Peyer's patch (tissue), 4 donors: ENCODE data around the gene PATE3.

Source experiments
- POLR2A ChIP-seq, 2 donors: fragments of 450-650 bp; IDR thresholded peaks; one replicate each; pipeline ENCODE4 v1.5.1; 2017; ENCODE audit warnings: antibody characterized with exemption in 2 of 2, mild to moderate bottlenecking in 2 of 2, moderate library complexity in 2 of 2
- TF ChIP-seq, protein P1 (sequence below), 6 experiments: fragments of 450-650 bp in 4 of 6; fragments of 200-600 bp in 2 of 6; sonication (generic) in 1 of 6; IDR thresholded peaks; one replicate each; pipeline ENCODE4 v1.5.1; 2017 to 2019; ENCODE audit warnings: antibody characterized with exemption in 6 of 6, mild to moderate bottlenecking in 3 of 6, moderate library complexity in 1 of 6

DNA sequence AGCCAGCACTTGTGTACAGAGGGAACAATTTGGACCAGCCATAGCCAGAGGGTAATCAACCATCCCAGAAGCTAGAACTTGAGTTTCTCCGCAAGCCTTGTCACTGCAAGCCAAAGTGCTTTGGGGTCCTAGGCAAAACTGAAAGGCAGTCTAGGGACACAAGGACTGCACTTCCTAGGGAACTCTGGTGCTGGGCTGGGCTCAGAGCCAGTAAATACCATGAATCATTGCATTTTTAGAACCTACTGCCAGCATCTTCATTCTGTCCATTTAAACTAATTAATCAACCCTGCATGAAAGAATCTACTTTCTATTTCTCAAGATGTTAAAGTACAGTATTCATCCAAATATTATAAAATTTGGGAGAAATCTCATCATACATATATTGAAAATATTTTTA lies 20.0 kb downstream of the PATE3 start:
- TF ChIP-seq, protein P1, sequence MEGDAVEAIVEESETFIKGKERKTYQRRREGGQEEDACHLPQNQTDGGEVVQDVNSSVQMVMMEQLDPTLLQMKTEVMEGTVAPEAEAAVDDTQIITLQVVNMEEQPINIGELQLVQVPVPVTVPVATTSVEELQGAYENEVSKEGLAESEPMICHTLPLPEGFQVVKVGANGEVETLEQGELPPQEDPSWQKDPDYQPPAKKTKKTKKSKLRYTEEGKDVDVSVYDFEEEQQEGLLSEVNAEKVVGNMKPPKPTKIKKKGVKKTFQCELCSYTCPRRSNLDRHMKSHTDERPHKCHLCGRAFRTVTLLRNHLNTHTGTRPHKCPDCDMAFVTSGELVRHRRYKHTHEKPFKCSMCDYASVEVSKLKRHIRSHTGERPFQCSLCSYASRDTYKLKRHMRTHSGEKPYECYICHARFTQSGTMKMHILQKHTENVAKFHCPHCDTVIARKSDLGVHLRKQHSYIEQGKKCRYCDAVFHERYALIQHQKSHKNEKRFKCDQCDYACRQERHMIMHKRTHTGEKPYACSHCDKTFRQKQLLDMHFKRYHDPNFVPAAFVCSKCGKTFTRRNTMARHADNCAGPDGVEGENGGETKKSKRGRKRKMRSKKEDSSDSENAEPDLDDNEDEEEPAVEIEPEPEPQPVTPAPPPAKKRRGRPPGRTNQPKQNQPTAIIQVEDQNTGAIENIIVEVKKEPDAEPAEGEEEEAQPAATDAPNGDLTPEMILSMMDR (IDR thresholded peaks at IDR 0.05), result no peak
- no peak for TF ChIP-seq POLR2A (IDR thresholded peaks at IDR 0.05)
